Caco-2 (cell line): Measurements from ENCODE around the gene HP. TPM values are rescaled to one million over a fixed set of nuclear protein-coding genes. Genes with fewer than 3 reads are reported as not detected.

Source experiments
- BruUV-seq: library from RNA; stranded (reverse); fragments of 400-500 nt; replicated peaks from 2 replicates; lab custom pipeline; 2021; lab: Mats Ljungman, UMichigan
- CTCF ChIA-PET: fragments of 300-600 bp; sonication (Branson Sonifier 250); formaldehyde crosslinking; loops from one replicate; lab custom pipeline; 2022; ENCODE audit warnings: antibody characterized with exemption; lab: Charles Lee
- POLR2A ChIA-PET: fragments of 300-600 bp; sonication (Branson Sonifier 250); formaldehyde crosslinking; loops from one replicate; lab custom pipeline; 2022; ENCODE audit warnings: antibody characterized with exemption; lab: Charles Lee
- DNase-seq, 2 experiments: peaks; one replicate each; pipeline versions ENCODE4 v3.0.0 to v3.0.0-alpha.2; 2020 to 2022
- H3K27me3 ChIP-seq: replicated peaks from 2 replicates; pipeline ENCODE4 v1.6.0; 2011; ENCODE audit warnings: low read length; ENCODE audit not compliant: control insufficient read depth, insufficient read depth
- H3K36me3 ChIP-seq: 2 replicates; pipeline ENCODE4 v1.5.1; 2011; ENCODE audit warnings: low read length; ENCODE audit not compliant: control insufficient read depth, insufficient read depth
- H3K4me1 ChIP-seq: fragments of 250-450 bp; sonication (Bioruptor Pico); 2 replicates; pipeline ENCODE4 v1.5.1; 2020; ENCODE audit warnings: mild to moderate bottlenecking
- H3K4me3 ChIP-seq: 2 replicates; pipeline ENCODE4 v1.5.1; 2011; ENCODE audit warnings: low read depth, mild to moderate bottlenecking, control low read depth, low read length
- H3K9me3 ChIP-seq: fragments of 250-450 bp; sonication (Bioruptor Pico); 2 replicates; pipeline ENCODE4 v1.5.1; 2020; ENCODE audit warnings: mild to moderate bottlenecking, moderate library complexity
- H3K27ac Mint-ChIP-seq: one replicate; pipeline ENCODE4 v1.8.0; 2022; ENCODE audit warnings: mixed read lengths; ENCODE audit not compliant: unreplicated experiment
- H3K27me3 Mint-ChIP-seq: one replicate; pipeline ENCODE4 v1.8.0; 2022; ENCODE audit warnings: mixed read lengths; ENCODE audit not compliant: insufficient read depth, unreplicated experiment
- H3K36me3 Mint-ChIP-seq: one replicate; pipeline ENCODE4 v1.8.0; 2022; ENCODE audit warnings: mild to moderate bottlenecking, mixed read lengths; ENCODE audit not compliant: insufficient read depth, unreplicated experiment
- H3K4me1 Mint-ChIP-seq: one replicate; pipeline ENCODE4 v1.8.0; 2022; ENCODE audit warnings: low read depth, mixed read lengths; ENCODE audit not compliant: unreplicated experiment
- H3K4me3 Mint-ChIP-seq: one replicate; pipeline ENCODE4 v1.8.0; 2022; ENCODE audit warnings: mild to moderate bottlenecking, moderate library complexity, mixed read lengths; ENCODE audit not compliant: unreplicated experiment
- H3K9me3 Mint-ChIP-seq: one replicate; pipeline ENCODE4 v1.8.0; 2022; ENCODE audit warnings: mixed read lengths; ENCODE audit not compliant: unreplicated experiment
- CTCF ChIP-seq, 2 experiments: fragments of 200-600 bp in 1 of 2; IDR thresholded peaks; 1 replicate in 1 of 2; 2 replicates in 1 of 2; pipeline versions ENCODE4 v1.5.1 to v1.8.0; 2011 to 2022; ENCODE audit warnings: antibody characterized with exemption in 1 of 2, control low read depth in 1 of 2, inconsistent platforms in 1 of 2, low read depth in 1 of 2, low read length in 1 of 2, mild to moderate bottlenecking in 1 of 2, moderate library complexity in 1 of 2; ENCODE audit not compliant: insufficient read depth in 1 of 2, severe bottlenecking in 1 of 2, unreplicated experiment in 1 of 2
- intact Hi-C: fragments of 100-400 bp; cut with micrococcal nuclease; formaldehyde crosslinking; loops from one replicate; pipeline ENCODE4 v1.10.0; 2022; ENCODE audit not compliant: unreplicated experiment
- total RNA-seq: library from RNA; stranded (reverse); gene quantifications from 2 replicates; pipeline ENCODE4 v1.2.3, GENCODE V29; 2022

The HP gene
- total RNA-seq, 1 experiment from 2014 or later: 0.61 TPM

- no peaks in the 10 kb centered on the region; the same call in 1 of the 2 replicates for H3K36me3 ChIP-seq
- intact Hi-C loops: no loop called here
- H3K4me3 ChIP-seq: no peak overlapping the region
- POLR2A ChIA-PET: no interaction called here
- no peaks in the 10 kb centered on the region for H3K9me3 Mint-ChIP-seq
- no peak for DNase-seq
- no peaks in the 10 kb centered on the region for H3K27me3 Mint-ChIP-seq
- BruUV-seq: no TSS peak
- CTCF ChIA-PET: no interaction called here
- H3K27me3 ChIP-seq: no peaks in the 10 kb centered on the region
- H3K4me3 Mint-ChIP-seq: no peak overlapping the region
- H3K36me3 Mint-ChIP-seq: peaks cover 28% of the 10 kb centered on the region
- no peaks in the 10 kb centered on the region for H3K9me3 ChIP-seq
- peaks cover 8% of the 10 kb centered on the region for H3K4me1 Mint-ChIP-seq
- H3K4me1 ChIP-seq: no peaks in the 10 kb centered on the region
- no peak for TF ChIP-seq CTCF (IDR thresholded peaks at IDR 0.05; ENCODE audit: insufficient read depth in 1 of 2, low read depth in 1 of 2, low read length in 1 of 2, severe bottlenecking in 1 of 2, unreplicated experiment in 1 of 2)
- H3K27ac Mint-ChIP-seq: no peak overlapping the region
Observed at GRCh38 chr16:72023962-72024361, 30.3 kb upstream of the HP start.

GRCh38 chr16:72024862-72025382 is 29.4 kb upstream of the HP start:
- no peak for DNase-seq
- POLR2A ChIA-PET: no interaction called here
- CTCF ChIA-PET: interaction anchor here (0.5 kb wide), 1 partner anchor 399 kb away, joined by 7 read pairs; the partner anchor contains the start of gene MARVELD3
- Histone ChIP-seq H3K27me3 (no peaks in the 10 kb centered on the region), H3K9me3 (no peaks in the 10 kb centered on the region), H3K4me1 (no peaks in the 10 kb centered on the region), H3K36me3 (no peaks in the 10 kb centered on the region; the same call in 1 of the 2 replicates), H3K4me3 (no peak overlapping the region)
- Mint-ChIP-seq H3K9me3 (no peaks in the 10 kb centered on the region), H3K36me3 (peaks cover 28% of the 10 kb centered on the region), H3K27me3 (no peaks in the 10 kb centered on the region), H3K4me1 (peaks cover 8% of the 10 kb centered on the region), H3K4me3 (no peak overlapping the region), H3K27ac (no peak overlapping the region)
- intact Hi-C loops: no loop called here
- BruUV-seq: no TSS peak
- TF ChIP-seq CTCF (IDR thresholded peaks at IDR 0.05; ENCODE audit: insufficient read depth in 1 of 2, low read depth in 1 of 2, low read length in 1 of 2, severe bottlenecking in 1 of 2, unreplicated experiment in 1 of 2): no peak

- H3K27me3 ChIP-seq: no peaks in the 10 kb centered on the region
- ChIA-PET CTCF (interaction anchor here (0.5 kb wide), 1 partner anchor 400 kb away, joined by 7 read pairs; the partner anchor contains the start of gene MARVELD3), POLR2A (no interaction called here)
- no TSS peak for BruUV-seq
- no peak overlapping the region for H3K4me3 ChIP-seq
- no peak overlapping the region for H3K27ac Mint-ChIP-seq
- H3K4me1 Mint-ChIP-seq: peaks cover 8% of the 10 kb centered on the region
- DNase-seq: no peak
- H3K4me3 Mint-ChIP-seq: no peak overlapping the region
- peaks cover 28% of the 10 kb centered on the region for H3K36me3 Mint-ChIP-seq
- no peaks in the 10 kb centered on the region for H3K9me3 ChIP-seq
- H3K27me3 Mint-ChIP-seq: no peaks in the 10 kb centered on the region
- intact Hi-C loops: no loop called here
- no peaks in the 10 kb centered on the region for H3K4me1 ChIP-seq
- H3K9me3 Mint-ChIP-seq: no peaks in the 10 kb centered on the region
- no peaks in the 10 kb centered on the region; the same call in 1 of the 2 replicates for H3K36me3 ChIP-seq
- TF ChIP-seq CTCF (IDR thresholded peaks at IDR 0.05; ENCODE audit: insufficient read depth in 1 of 2, low read depth in 1 of 2, low read length in 1 of 2, severe bottlenecking in 1 of 2, unreplicated experiment in 1 of 2): no peak
Observed at GRCh38 chr16:72025404-72026114, 28.7 kb upstream of the HP start.
